ENCODE data around the gene RNU7-1. TPM values are rescaled to one million over a fixed set of nuclear protein-coding genes. Genes with fewer than 3 reads are reported as not detected.

RNU7-1 gene
- total and polyA plus RNA-seq, 9 of the 15 experiments (the other 6 are each of a cell fraction or from before 2014, with no cell fraction given): not detected

DNA sequence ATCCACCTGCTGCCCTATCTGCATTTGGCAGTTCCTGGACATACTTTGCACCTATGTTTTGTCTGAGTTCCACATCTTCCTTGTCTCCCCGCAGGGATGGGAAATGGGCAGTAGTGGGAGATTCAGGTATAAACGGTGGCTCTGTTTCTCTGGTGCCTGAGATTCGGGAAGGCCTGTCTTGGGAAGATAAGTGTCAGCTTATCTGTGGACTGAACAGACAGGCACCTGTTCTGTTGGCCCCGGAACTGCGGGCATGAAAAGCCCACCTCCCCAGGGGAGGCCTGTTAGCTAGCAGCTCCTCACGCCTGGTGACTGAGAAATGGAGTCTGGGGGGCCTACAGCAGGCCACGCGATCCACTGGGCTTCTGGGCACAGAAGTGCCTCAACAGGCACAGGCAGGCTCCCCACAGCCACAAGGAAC lies 21.0 kb downstream of the RNU7-1 start:
- H2AFZ ChIP-seq (ENCODE audit: low read depth, low read length): 0 out of 2 replicates have a peak overlapping the region, but pooled peaks have one; percentile 61
- peak overlapping the region; percentile 58 to 85 for H3K9ac ChIP-seq (ENCODE audit: insufficient read depth in 1 of 2, low read depth in 2 of 2, low read length in 2 of 2)
- ChIA-PET POLR2A (interaction anchor here (0.8 to 2.0 kb wide), 14 partner anchors 8 to 176 kb away, joined by 3 to 24 read pairs (median 4); partner anchors contain the start of genes C12orf57, RNU7-1, SPSB2 and TPI1), CTCF (ENCODE audit: low intra/inter-chr PET ratio) (interaction anchor here (0.7 to 2.1 kb wide), 8 partner anchors 18 to 97 kb away, joined by 3 to 12 read pairs (median 4); partner anchors contain the start of genes C12orf57 and LPCAT3)
- H3K4me2 ChIP-seq (ENCODE audit: insufficient read depth, low read length): peak overlapping the region; percentile 56; the same call in 1 of the 2 replicates
- H4K20me1 ChIP-seq (replicated peaks; ENCODE audit: control insufficient read depth, insufficient read depth, low read length): no peaks in the 10 kb centered on the region
- H3K27me3 ChIP-seq (ENCODE audit: control insufficient read depth in 2 of 2, insufficient read depth in 2 of 2, low read length in 2 of 2): no peaks in the 10 kb centered on the region
- H3K9me3 ChIP-seq (replicated peaks; ENCODE audit: control insufficient read depth, insufficient read depth, low read depth, low read length): no peaks in the 10 kb centered on the region
- intact Hi-C loops (cut with micrococcal nuclease) (loop anchor here (1.0 to 10.0 kb wide), 2 partner anchors 20 to 220 kb away; partner anchors contain the start of genes C12orf57 and PEX5), in situ Hi-C loops (cut with MboI) (no loop called here)
- peaks cover 49% of the 10 kb centered on the region for H3K36me3 ChIP-seq (ENCODE audit: control insufficient read depth, insufficient read depth, low read length)
- H3K27ac ChIP-seq (ENCODE audit: extremely low read depth, low read depth, low read length): peak overlapping the region; percentile 83
- peaks cover 37% of the 10 kb centered on the region for H3K79me2 ChIP-seq (ENCODE audit: control insufficient read depth, insufficient read depth, low read length)
- H3K4me3 ChIP-seq: no peak overlapping the region
- no peaks in the 10 kb centered on the region for H3K9me1 ChIP-seq (ENCODE audit: control insufficient read depth, insufficient read depth, low read length)
- no TSS peak for BruUV-seq (replicated peaks)
- FAIRE-seq: peak; percentile 74
- peak in 2 of 4 experiments; percentile 49 to 74 for DNase-seq (ENCODE audit: extremely low read depth in 1 of 4, low spot score in 3 of 4)
- peaks cover 57 to 78% of the 10 kb centered on the region in 2 experiments for H3K4me1 ChIP-seq (replicated peaks in 1 of 2; ENCODE audit: control insufficient read depth in 2 of 2, insufficient read depth in 2 of 2, low read length in 2 of 2)
- ATAC-seq: peak; percentile 11
- 2% methylated on average over 8 of the region's 8 CpGs for WGBS (ENCODE audit: insufficient coverage, low coverage, missing lambda C conversion rate)
- TF ChIP-seq MYNN (IDR thresholded peaks at IDR 0.05): peak; percentile 80; the same call in 1 of the 2 replicates
- TF ChIP-seq MYNN (CRISPR knock-in tag; IDR thresholded peaks at IDR 0.05): no peak
- no peak for TF ChIP-seq POLR3A (IDR thresholded peaks at IDR 0.05; ENCODE audit: borderline replicate concordance, extremely low read depth, insufficient read depth, insufficient read length)
- no peak for TF ChIP-seq NFE2L1 (tag; IDR thresholded peaks at IDR 0.05; ENCODE audit: borderline replicate concordance, low read depth)
- TF ChIP-seq MCM3 (IDR thresholded peaks at IDR 0.05): no peak
- TF ChIP-seq, protein P1, sequence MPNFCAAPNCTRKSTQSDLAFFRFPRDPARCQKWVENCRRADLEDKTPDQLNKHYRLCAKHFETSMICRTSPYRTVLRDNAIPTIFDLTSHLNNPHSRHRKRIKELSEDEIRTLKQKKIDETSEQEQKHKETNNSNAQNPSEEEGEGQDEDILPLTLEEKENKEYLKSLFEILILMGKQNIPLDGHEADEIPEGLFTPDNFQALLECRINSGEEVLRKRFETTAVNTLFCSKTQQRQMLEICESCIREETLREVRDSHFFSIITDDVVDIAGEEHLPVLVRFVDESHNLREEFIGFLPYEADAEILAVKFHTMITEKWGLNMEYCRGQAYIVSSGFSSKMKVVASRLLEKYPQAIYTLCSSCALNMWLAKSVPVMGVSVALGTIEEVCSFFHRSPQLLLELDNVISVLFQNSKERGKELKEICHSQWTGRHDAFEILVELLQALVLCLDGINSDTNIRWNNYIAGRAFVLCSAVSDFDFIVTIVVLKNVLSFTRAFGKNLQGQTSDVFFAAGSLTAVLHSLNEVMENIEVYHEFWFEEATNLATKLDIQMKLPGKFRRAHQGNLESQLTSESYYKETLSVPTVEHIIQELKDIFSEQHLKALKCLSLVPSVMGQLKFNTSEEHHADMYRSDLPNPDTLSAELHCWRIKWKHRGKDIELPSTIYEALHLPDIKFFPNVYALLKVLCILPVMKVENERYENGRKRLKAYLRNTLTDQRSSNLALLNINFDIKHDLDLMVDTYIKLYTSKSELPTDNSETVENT (CRISPR knock-in tag; IDR thresholded peaks at IDR 0.05): no peak
- peak; percentile 60; the same call in 1 of the 2 replicates for TF ChIP-seq ZKSCAN8 (CRISPR knock-in tag; IDR thresholded peaks at IDR 0.05)
- TF ChIP-seq, protein P2, sequence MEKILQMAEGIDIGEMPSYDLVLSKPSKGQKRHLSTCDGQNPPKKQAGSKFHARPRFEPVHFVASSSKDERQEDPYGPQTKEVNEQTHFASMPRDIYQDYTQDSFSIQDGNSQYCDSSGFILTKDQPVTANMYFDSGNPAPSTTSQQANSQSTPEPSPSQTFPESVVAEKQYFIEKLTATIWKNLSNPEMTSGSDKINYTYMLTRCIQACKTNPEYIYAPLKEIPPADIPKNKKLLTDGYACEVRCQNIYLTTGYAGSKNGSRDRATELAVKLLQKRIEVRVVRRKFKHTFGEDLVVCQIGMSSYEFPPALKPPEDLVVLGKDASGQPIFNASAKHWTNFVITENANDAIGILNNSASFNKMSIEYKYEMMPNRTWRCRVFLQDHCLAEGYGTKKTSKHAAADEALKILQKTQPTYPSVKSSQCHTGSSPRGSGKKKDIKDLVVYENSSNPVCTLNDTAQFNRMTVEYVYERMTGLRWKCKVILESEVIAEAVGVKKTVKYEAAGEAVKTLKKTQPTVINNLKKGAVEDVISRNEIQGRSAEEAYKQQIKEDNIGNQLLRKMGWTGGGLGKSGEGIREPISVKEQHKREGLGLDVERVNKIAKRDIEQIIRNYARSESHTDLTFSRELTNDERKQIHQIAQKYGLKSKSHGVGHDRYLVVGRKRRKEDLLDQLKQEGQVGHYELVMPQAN (IDR thresholded peaks at IDR 0.05; ENCODE audit: borderline replicate concordance): no peak
- peak; percentile 82; the same call in 1 of the 2 replicates for TF ChIP-seq CTBP1 (IDR thresholded peaks at IDR 0.05; ENCODE audit: borderline replicate concordance)
- TF ChIP-seq TAL1 (IDR thresholded peaks at IDR 0.05): peak; percentile 92
- no peak for TF ChIP-seq RBBP5 (IDR thresholded peaks at IDR 0.05; ENCODE audit: borderline replicate concordance, insufficient read depth, low read length, poor library complexity, severe bottlenecking)
- TF ChIP-seq ZNF444 (CRISPR knock-in tag; IDR thresholded peaks at IDR 0.05): no peak
- TF ChIP-seq KDM1A (IDR thresholded peaks at IDR 0.05): peak; percentile 60 to 61; a peak in 3 of 4 replicates
- TF ChIP-seq MTA2 (IDR thresholded peaks at IDR 0.05; ENCODE audit: low read depth): peak; percentile 70
- TF ChIP-seq, protein P3, sequence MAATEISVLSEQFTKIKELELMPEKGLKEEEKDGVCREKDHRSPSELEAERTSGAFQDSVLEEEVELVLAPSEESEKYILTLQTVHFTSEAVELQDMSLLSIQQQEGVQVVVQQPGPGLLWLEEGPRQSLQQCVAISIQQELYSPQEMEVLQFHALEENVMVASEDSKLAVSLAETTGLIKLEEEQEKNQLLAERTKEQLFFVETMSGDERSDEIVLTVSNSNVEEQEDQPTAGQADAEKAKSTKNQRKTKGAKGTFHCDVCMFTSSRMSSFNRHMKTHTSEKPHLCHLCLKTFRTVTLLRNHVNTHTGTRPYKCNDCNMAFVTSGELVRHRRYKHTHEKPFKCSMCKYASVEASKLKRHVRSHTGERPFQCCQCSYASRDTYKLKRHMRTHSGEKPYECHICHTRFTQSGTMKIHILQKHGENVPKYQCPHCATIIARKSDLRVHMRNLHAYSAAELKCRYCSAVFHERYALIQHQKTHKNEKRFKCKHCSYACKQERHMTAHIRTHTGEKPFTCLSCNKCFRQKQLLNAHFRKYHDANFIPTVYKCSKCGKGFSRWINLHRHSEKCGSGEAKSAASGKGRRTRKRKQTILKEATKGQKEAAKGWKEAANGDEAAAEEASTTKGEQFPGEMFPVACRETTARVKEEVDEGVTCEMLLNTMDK (IDR thresholded peaks at IDR 0.05; ENCODE audit: borderline replicate concordance, insufficient read depth, low read depth, low read length, poor library complexity, severe bottlenecking): no peak
- TF ChIP-seq HMGN3 (IDR thresholded peaks at IDR 0.05; ENCODE audit: borderline replicate concordance, extremely low read depth, insufficient read length, low read depth, low read length): peak; percentile 43

Data from K562 (cell line).